SIG-M5 treated with dmso at 0.1 percent for 504 hours (cell line): ENCODE data around the gene TNFRSF1A.
"Not testable (repeated sequence)": the region's sequence is repeated elsewhere in the genome, so short reads cannot be mapped to it uniquely, and the experiment has no call there.

Source experiments
- DNase-seq: peaks from one replicate; lab custom pipeline; 2025; ENCODE audit not compliant: unreplicated experiment; lab: John Stamatoyannopoulos, UW

TNFRSF1A gene

DNA sequence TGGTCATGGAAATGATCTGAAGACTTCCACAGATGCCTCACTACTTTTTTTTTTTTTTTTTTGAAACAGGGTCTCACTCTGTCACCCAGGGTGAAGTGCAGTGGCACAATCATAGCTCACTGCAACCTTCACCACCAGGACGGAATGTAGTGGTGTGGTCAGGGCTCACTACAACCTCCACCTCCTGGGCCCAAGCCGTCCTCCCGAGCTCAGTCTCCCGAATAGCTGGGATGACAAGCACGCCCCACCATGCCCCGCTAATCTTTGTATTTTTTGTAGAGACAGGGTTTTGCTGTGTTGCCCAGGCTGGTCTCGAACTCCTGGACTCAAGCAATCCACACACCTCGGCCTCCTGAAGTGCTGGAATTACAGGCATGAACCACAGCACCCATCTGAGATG, 3.3 kb downstream of the TNFRSF1A start:
- DNase-seq = not testable (repeated sequence)

DNA sequence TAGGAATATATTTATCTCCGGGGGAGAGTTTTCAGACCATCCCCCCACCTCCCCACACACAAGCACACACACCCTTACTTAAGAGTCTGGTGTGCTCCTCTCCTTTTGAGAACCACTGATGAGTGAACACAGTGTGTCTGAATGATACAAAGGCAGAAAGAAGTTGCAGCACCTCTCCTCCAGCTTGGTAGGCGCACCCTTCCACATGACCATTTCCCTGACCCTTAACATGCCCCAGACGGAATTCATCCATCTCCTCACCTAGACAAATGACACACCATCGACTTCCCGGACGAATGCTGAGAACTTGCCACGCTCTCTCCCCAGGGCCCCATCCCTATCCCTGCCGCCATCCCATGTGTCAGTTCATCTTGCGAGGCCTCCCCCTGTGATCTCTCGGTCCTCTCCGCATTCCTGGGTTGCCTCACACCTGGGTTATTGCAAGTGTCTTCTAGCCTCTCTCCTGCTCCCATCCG, 3.9 kb downstream of the TNFRSF1A start:
- DNase-seq = peak; percentile 46

DNA sequence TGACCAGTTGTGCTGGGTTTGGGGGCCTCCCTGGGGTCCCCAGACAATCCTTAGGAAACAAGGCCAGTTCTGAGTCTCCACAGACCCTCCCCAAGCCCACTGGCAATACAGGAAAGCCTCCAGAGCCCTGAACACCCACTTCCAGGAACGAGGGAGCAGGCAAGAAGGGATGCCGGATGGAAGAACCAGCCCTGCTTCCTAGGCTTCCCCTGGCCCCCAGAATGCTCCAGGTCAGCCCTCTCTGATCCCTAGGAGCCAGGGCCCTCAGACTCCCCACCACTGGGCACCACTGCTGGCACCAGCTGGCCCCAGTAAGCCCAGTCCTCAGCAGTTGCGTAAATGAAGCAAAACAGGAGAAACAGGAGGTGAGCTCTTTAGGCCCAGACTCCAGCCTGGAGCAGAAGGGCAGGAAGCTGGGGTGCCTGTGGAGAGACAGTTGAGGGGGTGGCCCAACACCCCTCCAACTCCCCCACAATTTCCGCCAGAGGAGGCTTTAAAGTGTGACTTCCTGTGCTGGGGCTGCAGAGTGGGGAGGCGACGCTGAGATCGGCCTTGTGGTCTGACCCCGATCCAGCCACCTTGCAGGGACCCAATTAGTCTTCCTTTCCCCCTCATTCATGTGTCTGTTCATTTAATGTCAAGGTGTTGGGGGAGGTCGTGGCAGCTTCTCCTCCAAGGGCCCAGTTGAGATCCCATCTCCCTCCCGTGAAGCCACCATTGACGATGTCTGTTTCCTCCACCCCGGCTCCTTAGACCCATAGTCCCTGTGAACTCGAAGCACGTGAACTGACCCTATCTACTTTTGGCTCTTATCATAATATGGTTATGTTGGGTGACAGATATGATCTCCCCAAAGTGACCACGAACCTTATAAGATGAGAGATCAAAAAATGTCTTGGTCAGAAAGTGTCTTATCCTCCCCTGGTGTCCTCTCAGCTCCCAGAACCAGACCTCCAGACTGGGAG, 4.7 kb downstream of the TNFRSF1A start:
- peak; percentile 80 for DNase-seq

DNA sequence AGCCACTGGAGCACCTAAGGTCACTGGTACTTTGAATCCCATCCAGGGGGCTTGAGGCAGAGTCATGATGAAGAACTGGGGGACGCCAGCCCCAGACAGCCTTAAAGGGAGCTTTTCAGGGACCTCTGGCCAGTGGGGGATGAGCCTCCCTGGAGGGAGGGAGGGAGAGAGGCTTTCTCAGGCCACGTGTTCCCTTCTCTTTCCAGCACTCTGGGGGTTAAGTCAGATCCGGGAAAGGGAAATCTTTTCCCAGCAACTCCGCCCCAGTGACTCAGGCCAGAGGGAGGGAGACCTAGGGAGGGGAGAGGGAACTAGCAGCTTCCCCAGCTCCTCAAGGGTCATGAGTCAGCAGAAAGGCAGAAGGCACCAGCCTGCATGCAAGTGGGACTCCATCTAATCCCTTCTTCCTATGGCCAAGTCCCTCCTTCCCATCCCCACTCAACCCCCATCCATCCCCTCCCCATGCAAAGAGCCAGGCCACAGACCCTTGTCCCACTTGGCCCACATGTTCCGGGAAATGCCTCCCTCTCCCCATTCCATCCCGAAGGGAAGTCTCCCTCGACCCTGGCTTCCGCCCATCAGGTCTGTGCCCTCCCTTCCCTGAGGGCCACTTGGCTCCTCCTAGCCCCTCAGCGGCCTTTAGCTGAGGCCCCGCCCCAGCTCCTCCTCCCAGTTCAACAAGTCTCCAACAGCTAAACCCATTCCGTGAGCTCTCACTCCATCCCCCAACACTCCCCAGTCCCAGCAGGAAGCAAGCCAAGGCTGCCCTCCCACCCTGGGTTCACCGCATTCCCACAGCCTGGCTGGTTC, 5.6 kb downstream of the TNFRSF1A start:
- peak; percentile 97 for DNase-seq

DNA sequence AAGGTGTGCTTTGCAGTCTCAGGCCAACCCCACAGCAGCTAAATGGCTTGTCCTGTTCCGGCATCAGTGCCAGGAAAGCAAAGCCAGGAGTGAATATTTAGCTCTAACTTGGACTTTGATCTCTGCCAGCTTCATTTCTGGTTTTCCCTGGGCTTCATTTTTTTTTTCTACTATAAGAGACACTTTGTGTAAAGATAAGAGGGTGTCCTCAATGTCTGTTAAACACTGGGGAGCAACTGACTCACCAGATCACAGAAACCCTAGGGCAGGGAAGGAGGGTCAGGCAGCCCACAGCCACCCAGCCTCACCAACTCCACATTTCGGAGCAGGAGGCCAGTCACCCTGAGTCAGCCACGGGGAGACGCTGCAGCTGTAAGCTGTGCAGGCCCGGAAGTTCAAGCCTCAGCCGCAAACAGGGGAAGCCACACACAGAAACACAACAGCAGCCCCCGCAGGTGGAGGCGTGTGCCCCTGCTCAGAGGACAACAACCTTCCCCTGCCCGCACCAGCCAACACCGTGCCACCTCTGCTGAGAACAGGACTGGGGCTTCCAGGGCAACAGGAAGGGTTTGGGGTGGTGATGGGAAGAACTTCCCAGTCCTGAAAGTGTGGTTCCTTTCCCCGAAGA, 6.3 kb downstream of the TNFRSF1A start:
- peak; percentile 77 for DNase-seq

DNA sequence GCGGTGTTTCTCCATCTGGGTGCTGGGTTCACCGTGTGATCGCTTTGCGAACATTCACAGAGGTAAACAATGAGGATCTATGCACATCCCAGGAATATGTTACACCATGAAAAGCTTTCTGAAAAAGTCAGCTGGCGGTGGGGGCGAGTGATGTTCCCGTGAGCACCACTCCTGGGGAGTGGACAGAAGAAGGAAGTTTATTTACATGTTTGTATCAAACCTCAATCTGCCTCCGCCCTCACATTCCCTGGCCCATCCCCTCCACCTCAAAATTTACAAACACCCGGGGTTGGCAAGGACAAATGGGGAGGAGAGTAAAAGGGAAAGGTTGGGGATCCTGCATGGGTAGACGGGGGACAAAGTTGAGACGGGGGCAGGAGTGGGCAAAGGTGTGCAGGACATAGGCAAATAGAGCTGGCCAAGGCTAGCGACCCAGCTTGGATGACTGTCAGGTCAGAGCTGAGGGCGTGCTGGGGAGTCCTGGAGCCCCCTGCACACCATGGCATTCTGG, 6.9 kb downstream of the TNFRSF1A start:
- no peak for DNase-seq

DNA sequence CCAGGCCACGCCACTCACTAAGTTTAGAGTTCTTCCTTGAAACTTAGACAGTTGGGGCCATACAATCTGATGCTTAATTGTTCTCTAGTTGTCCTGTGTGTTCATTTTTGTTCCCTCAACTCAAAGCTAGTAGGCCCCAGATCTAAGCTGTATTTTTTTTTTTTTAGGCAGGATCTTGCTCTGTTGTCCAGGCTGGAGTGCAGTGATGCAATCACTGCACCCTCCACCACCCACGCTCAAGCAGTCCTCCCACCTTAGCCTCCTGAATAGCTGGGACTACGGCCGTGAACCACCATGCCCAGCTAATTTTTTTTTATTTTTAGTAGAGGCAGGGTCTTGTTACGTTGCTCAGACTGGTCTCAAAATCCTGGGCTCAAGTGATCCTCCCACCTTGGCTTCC, 7.5 kb downstream of the TNFRSF1A start:
- no peak for DNase-seq

DNA sequence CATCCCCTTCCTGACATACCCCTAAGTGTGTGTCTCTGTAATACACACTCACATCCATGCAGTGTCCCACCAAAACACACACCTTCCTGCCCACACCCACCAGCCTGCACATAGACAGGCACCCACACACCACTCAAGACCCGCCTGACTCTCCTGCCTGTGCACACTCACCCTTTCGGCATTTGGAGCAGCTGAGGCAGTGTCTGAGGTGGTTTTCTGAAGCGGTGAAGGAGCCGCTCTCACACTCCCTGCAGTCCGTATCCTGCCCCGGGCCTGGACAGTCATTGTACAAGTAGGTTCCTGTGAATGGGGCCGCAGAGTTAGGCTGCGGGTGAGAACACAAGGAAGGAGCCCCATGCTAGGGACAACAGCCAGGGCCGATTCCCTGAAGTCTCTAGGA, 8.3 kb downstream of the TNFRSF1A start:
- DNase-seq = no peak

DNA sequence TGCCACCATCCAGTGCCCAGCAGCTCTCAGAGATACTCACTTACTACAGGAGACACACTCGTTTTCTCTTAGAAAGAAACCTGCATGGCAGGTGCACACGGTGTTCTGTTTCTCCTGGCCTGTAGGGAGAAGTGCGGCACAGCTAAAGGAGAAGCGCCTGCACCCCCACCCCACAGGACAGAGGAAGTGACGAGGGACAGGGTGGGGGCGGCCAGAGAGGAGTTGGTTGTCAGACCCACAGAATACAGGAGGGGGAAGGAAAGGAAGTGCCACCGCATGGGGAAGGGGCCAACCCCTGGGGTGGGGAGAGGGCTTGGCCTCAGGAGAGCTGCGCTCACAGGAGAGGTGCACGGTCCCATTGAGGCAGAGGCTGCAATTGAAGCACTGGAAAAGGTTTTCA, 8.8 kb downstream of the TNFRSF1A start:
- no peak for DNase-seq

DNA sequence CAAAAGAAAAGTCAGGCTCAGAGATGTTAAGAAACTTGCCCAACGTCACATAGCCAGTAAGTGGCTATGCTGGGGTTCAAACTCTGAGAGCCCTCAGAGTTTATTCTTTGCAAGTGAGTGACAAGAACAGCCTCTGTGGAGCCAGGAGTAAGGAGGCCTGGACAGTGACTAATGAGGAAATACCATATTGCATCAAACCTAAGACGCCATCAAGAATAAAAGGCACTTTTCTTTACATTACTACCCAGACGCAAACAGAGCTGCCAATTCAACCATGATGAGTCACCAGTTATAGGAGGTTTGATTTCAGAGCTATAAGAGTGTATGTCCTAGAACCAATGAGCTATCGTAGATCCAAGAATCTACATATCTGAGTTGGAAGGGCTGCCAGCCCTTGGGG, 9.4 kb downstream of the TNFRSF1A start:
- peak; percentile 74 for DNase-seq

DNA sequence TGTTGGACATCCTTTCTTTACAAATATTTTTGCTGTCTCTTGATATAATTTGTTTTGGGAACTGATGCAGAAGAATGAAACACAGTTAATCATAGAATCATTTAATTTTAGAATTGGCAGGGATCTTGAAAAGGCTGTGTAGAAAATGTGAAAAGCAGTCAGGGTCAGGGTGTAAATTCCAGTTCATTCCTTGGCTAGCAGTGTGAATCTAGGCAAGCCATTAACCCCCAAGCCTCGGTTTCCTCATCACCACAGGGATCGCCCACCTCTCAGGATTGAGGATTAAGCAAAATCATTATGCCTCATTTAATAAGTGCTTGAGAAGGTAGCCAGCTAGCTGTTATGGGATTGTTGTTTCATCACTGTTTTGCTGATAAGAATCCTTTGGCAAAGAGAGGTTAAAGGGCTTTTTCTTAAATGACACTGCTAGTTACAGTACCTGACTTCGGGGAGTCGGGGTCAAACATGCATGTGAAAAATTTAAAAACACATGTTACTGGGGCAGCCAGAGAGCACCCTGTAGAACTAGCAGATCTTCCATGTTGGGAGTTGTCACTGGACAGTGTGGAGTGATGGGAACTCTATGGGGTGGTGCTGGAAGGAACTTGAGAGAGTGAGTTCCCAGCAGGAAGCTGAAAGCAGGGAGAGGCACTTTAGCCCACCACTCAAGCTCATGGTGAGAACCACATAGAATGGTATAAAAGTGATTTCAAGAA, 10.7 kb downstream of the TNFRSF1A start:
- no peak for DNase-seq

DNA sequence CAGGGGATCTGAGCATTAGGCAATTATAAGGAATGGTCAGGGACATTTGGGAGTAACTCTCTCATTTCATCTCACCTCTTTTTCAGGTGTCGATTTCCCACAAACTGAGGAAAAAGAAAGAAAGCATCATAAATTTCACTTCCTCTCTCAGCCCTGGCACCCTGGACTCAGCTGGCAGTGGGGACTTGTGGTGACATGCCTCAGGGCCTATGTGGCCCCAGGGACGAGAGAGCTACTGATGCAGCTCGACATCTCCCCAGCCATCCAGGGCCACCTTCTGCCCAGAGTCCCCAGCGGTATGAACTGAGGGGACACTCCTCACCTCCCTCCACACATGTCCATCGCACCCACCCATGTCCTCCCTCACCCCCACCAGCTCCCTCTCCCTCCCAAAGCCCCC, 11.7 kb downstream of the TNFRSF1A start:
- DNase-seq = no peak

DNA sequence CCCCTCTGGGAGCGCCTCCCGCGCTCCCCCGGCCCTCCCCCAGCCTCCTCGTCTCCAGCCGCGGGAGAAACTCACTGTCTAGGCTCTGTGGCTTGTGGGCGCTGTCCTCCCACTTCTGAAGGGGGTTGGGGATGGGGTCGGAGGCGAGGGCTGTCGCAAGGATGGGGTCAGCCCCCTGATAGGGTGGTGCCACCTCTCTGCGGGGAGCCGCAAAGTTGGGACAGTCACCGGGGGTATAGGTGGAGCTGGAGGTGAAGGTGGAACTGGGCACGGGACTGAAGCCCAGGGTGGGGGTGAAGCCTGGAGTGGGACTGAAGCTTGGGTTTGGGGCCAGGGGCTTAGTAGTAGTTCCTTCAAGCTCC, 12.2 kb downstream of the TNFRSF1A start:
- DNase-seq = no peak

DNA sequence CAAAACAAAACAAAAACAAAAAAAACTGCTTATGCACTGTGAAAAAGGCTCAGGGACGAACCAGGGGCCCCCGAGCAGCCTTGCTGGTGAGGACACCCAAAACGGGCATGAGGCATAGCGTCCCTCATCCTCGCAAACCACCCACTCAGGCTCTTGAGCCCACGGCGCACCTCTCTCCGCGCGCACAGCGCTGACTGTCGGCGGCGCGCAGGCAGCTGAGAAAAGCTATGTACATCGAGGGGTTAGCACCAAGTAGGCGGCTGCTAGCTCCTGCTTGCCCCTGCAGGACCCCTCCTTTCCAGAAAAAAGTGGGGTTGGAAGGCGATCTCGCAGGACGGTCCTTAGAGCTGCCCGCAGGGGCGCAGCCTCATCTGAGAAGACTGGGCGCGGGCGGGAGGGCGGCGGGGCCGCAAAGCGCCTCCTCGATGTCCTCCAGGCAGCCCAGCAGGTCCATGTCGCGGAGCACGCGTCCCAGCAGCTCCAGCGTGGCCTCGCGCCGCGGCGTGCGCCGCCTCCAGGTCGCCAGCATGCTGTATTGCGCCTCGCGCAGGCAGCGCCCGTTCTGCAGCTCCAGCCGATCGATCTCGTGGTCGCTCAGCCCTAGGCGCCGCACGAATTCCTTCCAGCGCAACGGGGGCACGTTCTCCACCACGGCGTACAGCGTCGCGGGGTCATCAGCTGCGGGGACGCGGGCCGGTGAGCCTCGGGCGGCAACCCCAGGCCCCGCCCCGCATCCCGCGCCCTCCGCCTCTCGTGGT, 12.8 kb downstream of the TNFRSF1A start:
- no peak for DNase-seq

DNA sequence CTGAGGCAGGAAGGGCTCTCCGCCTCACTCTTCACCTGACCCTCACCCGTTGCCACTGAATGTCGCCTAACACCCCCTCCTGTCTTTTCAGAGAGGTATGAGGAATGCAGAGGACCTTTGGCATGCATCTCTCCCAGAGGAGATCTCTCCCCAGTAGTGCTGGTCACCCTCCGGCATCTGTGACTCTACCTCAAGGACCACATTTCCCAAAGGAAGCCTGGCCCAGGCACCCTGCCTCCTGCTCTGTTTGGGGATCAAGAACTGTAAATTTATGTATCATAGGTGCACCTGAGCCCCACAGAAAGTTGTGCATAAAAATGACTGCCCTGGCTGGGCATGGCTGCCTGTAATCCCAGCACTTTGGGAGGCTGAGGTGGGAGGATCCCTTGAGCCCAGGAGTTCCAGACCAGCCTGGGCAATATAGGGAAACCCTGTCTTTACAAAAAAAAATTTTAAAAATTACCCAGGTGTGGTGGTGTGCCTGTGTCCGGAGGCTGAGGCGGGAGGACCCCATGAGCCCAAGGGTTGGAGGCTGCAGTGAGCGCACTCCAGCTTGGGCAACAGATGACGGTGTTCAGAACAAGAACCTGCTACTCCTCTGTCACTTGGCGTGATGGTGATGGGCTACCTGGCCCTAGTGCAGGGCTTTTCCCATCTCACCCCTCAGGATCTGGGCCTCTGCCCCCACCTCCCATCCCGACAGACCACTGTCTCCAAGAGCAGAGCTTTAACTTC, 13.7 kb downstream of the TNFRSF1A start:
- no peak for DNase-seq

DNA sequence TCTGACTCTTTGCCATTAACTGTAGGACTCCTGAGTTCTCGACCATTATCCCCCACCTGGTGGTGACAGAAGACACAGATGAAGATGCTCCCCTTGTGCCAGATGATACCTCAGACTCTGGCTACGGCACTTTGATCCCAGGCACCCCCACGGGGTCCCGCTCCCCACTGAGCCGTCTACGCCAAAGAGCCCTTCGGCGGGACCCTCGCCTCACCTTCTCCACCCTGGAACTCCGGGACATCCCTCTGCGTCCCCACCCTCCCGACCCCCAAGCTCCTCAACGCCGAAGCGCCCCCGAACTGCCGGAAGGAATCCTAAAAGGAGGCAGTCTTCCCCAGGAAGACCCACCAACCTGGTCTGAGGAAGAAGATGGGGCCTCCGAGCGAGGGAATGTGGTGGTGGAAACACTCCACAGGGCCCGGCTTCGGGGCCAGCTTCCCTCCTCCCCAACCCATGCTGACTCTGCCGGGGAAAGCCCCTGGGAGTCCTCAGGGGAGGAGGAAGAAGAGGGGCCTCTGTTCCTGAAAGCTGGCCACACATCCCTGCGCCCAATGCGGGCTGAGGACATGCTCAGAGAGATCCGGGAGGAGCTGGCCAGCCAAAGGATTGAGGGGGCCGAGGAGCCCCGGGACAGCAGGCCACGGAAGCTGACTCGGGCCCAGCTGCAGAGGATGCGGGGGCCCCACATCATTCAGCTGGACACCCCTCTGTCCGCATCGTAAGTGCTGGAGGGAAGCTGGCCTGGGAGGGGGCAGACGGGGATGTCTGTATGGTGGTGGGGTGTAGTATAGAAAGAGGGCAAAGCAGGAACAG, 14.4 kb downstream of the TNFRSF1A start:
- DNase-seq = no peak

DNA sequence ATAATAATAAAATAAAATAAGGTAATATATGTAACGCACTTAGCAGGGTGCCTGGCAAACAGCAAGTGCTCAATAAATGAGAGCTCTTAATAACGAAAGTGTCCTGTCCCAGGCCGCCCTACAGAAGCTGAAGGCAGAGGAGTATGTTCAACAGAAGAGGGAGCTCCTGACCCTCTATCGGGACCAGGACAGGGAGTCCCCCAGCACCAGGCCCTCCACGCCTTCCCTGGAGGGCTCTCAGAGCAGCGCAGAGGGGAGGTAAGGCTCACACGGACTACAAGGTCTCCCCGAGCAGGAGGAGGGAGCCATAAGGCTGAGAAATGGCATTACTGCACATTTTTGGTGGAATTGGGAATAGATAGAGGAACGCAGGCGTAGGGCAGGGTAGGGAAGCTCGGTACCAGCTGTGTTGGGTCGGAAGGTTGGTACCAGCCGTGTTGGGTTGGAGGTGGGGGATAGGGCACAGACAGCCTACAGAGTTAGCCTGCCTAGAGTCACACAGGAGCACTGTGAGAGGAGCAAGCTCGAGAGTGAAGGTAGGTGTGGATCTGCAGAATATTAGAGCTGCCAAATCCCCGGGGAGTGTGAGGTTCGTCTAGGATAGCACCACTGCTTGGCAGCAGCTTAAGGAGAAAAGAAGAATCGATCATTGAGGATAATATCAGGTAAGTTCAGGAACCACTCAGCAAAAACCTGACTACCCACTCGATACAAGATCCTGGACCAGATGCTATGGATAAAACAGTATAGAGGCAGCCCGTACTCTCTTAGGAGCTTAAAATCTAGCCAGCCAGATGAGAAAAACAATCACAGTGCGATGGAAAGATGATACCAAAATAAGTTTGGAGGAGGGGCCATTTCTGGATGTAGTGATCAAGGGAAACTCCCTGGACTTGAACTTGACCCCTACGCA, 15.3 kb downstream of the TNFRSF1A start:
- peak; percentile 38 for DNase-seq
